GM12891 (cell line): ENCODE results near the gene C4orf50.

ENCODE experiments used
- DNase-seq: peaks from one replicate; pipeline ENCODE4 v3.0.0; 2011; ENCODE audit warnings: low spot score; ENCODE audit not compliant: insufficient read length
- FAIRE-seq: peaks from 2 replicates; lab custom pipeline; 2011; peaks lifted over from hg19 to GRCh38; lab: Jason Lieb, UNC
- PAX5 ChIP-seq: IDR thresholded peaks from 2 replicates; pipeline ENCODE4 v1.6.1; 2011; ENCODE audit warnings: low read length, moderate library complexity, mild to moderate bottlenecking; ENCODE audit not compliant: insufficient read depth, severe bottlenecking
- POLR2A ChIP-seq: IDR thresholded peaks from 2 replicates; pipeline ENCODE4 v1.6.1; 2011; ENCODE audit warnings: low read depth, low read length, control low read depth
- POLR2AphosphoS5 ChIP-seq: IDR thresholded peaks from 2 replicates; pipeline ENCODE4 v1.6.1; 2011; ENCODE audit warnings: low read depth, low read length, control low read depth
- POU2F2 ChIP-seq: IDR thresholded peaks from 2 replicates; pipeline ENCODE4 v1.6.1; 2011; ENCODE audit warnings: low read depth, mild to moderate bottlenecking, control low read depth, low read length, moderate library complexity
- SPI1 ChIP-seq: IDR thresholded peaks from 2 replicates; pipeline ENCODE4 v1.6.1; 2011; ENCODE audit warnings: low read depth, low read length, control low read depth
- TAF1 ChIP-seq: IDR thresholded peaks from 2 replicates; pipeline ENCODE4 v1.6.1; 2011; ENCODE audit warnings: low read depth, low read length, control low read depth

C4orf50 gene

GRCh38 chr4:5918331-5918985 lies 99.8 kb downstream of the C4orf50 start:
- FAIRE-seq (no peak), DNase-seq (no peak)
- TF ChIP-seq POLR2A, result no peak
- TF ChIP-seq SPI1, result no peak
- TF ChIP-seq PAX5, result no peak
- no peak for TF ChIP-seq TAF1
- TF ChIP-seq POU2F2, result no peak
- no peak for TF ChIP-seq POLR2AphosphoS5

- no peak for FAIRE-seq
- no peak for DNase-seq
- TF ChIP-seq POLR2A (no peak), SPI1 (no peak), POLR2AphosphoS5 (no peak), POU2F2 (no peak), PAX5 (no peak), TAF1 (no peak)
Measured at GRCh38 chr4:5917672-5918071, 100.6 kb downstream of the C4orf50 start.

- no peak for TF ChIP-seq POLR2A
- no peak for TF ChIP-seq POLR2AphosphoS5
- no peak for TF ChIP-seq TAF1
- no peak for TF ChIP-seq PAX5
- TF ChIP-seq SPI1, result no peak
- no peak for TF ChIP-seq POU2F2
- no peak for DNase-seq
- no peak for FAIRE-seq
Measured at GRCh38 chr4:5916229-5916628, 102.0 kb downstream of the C4orf50 start.

- no peak for TF ChIP-seq POLR2A
- TF ChIP-seq TAF1, result no peak
- no peak for TF ChIP-seq POU2F2
- no peak for TF ChIP-seq SPI1
- FAIRE-seq, result no peak
- DNase-seq, result no peak
Measured at GRCh38 chr4:5913454-5913853, 104.8 kb downstream of the C4orf50 start.

- no peak for TF ChIP-seq SPI1
- no peak for TF ChIP-seq PAX5
- no peak for TF ChIP-seq POLR2A
- TF ChIP-seq POLR2AphosphoS5, result no peak
- no peak for TF ChIP-seq POU2F2
- TF ChIP-seq TAF1, result no peak
- DNase-seq (no peak), FAIRE-seq (no peak)
Measured at GRCh38 chr4:5912614-5913019, 105.6 kb downstream of the C4orf50 start.

GRCh38 chr4:5908876-5909427 lies 109.3 kb downstream of the C4orf50 start:
- TF ChIP-seq POLR2A (no peak), SPI1 (no peak), PAX5 (no peak), POU2F2 (no peak), TAF1 (no peak), POLR2AphosphoS5 (no peak)
- no peak for FAIRE-seq
- DNase-seq, result no peak

- DNase-seq (no peak), FAIRE-seq (no peak)
Measured at GRCh38 chr4:5906191-5906590, 112.0 kb downstream of the C4orf50 start.

GRCh38 chr4:5905714-5906113 lies 112.5 kb downstream of the C4orf50 start:
- TF ChIP-seq POLR2AphosphoS5 (no peak), POLR2A (no peak), TAF1 (no peak), PAX5 (no peak), SPI1 (no peak), POU2F2 (no peak)
- FAIRE-seq, result no peak

More at GRCh38 chr4:5906191-5906590, 112.0 kb downstream of the C4orf50 start:
- no peak for TF ChIP-seq TAF1
- TF ChIP-seq SPI1, result no peak
- no peak for TF ChIP-seq PAX5
- no peak for TF ChIP-seq POLR2A
- no peak for TF ChIP-seq POLR2AphosphoS5
- TF ChIP-seq POU2F2, result no peak

GRCh38 chr4:5900844-5901243 lies 117.4 kb downstream of the C4orf50 start:
- no peak for FAIRE-seq
- DNase-seq, result no peak
- TF ChIP-seq POLR2A, result no peak
- no peak for TF ChIP-seq POU2F2
- TF ChIP-seq SPI1, result no peak
- no peak for TF ChIP-seq POLR2AphosphoS5

More at GRCh38 chr4:5905714-5906113, 112.5 kb downstream of the C4orf50 start:
- no peak for DNase-seq

- DNase-seq (no peak), FAIRE-seq (no peak)
- no peak for TF ChIP-seq PAX5
Measured at GRCh38 chr4:5899881-5900280, 118.3 kb downstream of the C4orf50 start.
